HepG2 (cell line): ENCODE measurements around the gene POF1B. TPM values are rescaled to one million over a fixed set of nuclear protein-coding genes. Genes with fewer than 3 reads are reported as not detected.

Source experiments
- ATAC-seq: fragments of 200-7000 bp; cut with Tn5 transposase; 3 replicates; pipeline ENCODE4 v1.9.1; 2020; ENCODE audit warnings: mild to moderate bottlenecking, moderate library complexity
- BruUV-seq: library from RNA; stranded (reverse); fragments of 400-500 nt; replicated peaks from 2 replicates; lab custom pipeline; 2021; lab: Mats Ljungman, UMichigan
- CTCF ChIA-PET: fragments of 300-600 bp; formaldehyde crosslinking; extraction: SDS; loops from one replicate; lab custom pipeline; 2021; ENCODE audit warnings: low total read pairs, inconsistent platforms, low intra/inter-chr PET ratio; lab: Yijun Ruan, JAX
- POLR2A ChIA-PET: fragments of 350-600 bp; sonication (Branson Sonifier 250); formaldehyde crosslinking; loops from one replicate; lab custom pipeline; 2020; ENCODE audit warnings: antibody characterized with exemption, inconsistent platforms; lab: Yijun Ruan, JAX
- DNase-seq: peaks from one replicate; pipeline ENCODE4 v3.0.0-alpha.2; 2015; ENCODE audit warnings: low spot score
- FAIRE-seq: peaks from 3 replicates; lab custom pipeline; 2011; peaks lifted over from hg19 to GRCh38; lab: Jason Lieb, UNC
- H2AFZ ChIP-seq: one replicate; pipeline ENCODE4 v1.6.1; 2011; ENCODE audit warnings: low read length, inconsistent platforms
- H3K27ac ChIP-seq: fragments of 300-600 bp; 3 replicates; pipeline ENCODE4 v1.8.0; 2011; ENCODE audit warnings: mixed run types, mild to moderate bottlenecking, mixed read lengths, low read length, inconsistent platforms; ENCODE audit not compliant: insufficient read depth; ENCODE audit errors: extremely low read length
- H3K27me3 ChIP-seq, 2 experiments: fragments of 200-600 bp in 1 of 2; 2 replicates in 1 of 2; 3 replicates in 1 of 2; pipeline versions ENCODE4 v1.6.0 to v1.8.0; 2011; ENCODE audit warnings: low read length in 2 of 2, mild to moderate bottlenecking in 2 of 2, moderate library complexity in 2 of 2, inconsistent platforms in 1 of 2; ENCODE audit not compliant: insufficient read depth in 2 of 2, control insufficient read depth in 1 of 2
- H3K36me3 ChIP-seq, 2 experiments: fragments of 200-600 bp in 1 of 2; replicated peaks in 1 of 2; 2 replicates in 1 of 2; 3 replicates in 1 of 2; pipeline versions ENCODE4 v1.5.1 to v1.8.0; 2011; ENCODE audit warnings: low read length in 2 of 2, inconsistent platforms in 1 of 2; ENCODE audit not compliant: insufficient read depth in 2 of 2, control insufficient read depth in 1 of 2
- H3K4me1 ChIP-seq: 2 replicates; pipeline ENCODE4 v1.5.1; 2012; ENCODE audit warnings: low read length, inconsistent platforms; ENCODE audit not compliant: insufficient read depth
- H3K4me2 ChIP-seq: 2 replicates; pipeline ENCODE4 v1.6.0; 2011; ENCODE audit warnings: low read depth, low read length, inconsistent platforms
- H3K4me3 ChIP-seq, 3 experiments: fragments of 200-600 bp in 1 of 3; sonication (generic), shearing (Covaris generic) in 1 of 3; replicated peaks in 1 of 3; 2 replicates each; pipeline ENCODE4 v1.5.1; 2011 to 2016; ENCODE audit warnings: low read length in 3 of 3, inconsistent platforms in 2 of 3, low read depth in 2 of 3, mild to moderate bottlenecking in 2 of 3, control low read depth in 1 of 3, mixed read lengths in 1 of 3; ENCODE audit not compliant: insufficient read depth in 1 of 3
- H3K79me2 ChIP-seq: one replicate; pipeline ENCODE4 v1.6.1; 2011; ENCODE audit warnings: low read length, inconsistent platforms; ENCODE audit not compliant: insufficient read depth
- H3K9ac ChIP-seq: 2 replicates; pipeline ENCODE4 v1.6.0; 2011; ENCODE audit warnings: mild to moderate bottlenecking, low read depth, low read length, inconsistent platforms; ENCODE audit not compliant: insufficient read depth
- H3K9me3 ChIP-seq: 2 replicates; pipeline ENCODE4 v1.5.1; 2012; ENCODE audit warnings: mild to moderate bottlenecking, low read length
- H4K20me1 ChIP-seq: 2 replicates; pipeline ENCODE4 v1.6.0; 2011; ENCODE audit warnings: inconsistent platforms, mild to moderate bottlenecking, low read length, moderate library complexity; ENCODE audit not compliant: insufficient read depth
- GZF1 ChIP-seq: sonication (generic); formaldehyde crosslinking; IDR thresholded peaks from 2 replicates; pipeline ENCODE4 v1.5.1; 2020; ENCODE audit warnings: mild to moderate bottlenecking, missing genetic modification reagents
- KDM5B ChIP-seq: sonication (generic); formaldehyde crosslinking; IDR thresholded peaks from 2 replicates; pipeline ENCODE4 v1.4.0; 2020; ENCODE audit warnings: missing genetic modification reagents, mild to moderate bottlenecking, borderline replicate concordance
- KLF16 ChIP-seq, 2 experiments: sonication (generic) in 1 of 2; formaldehyde crosslinking in 1 of 2; IDR thresholded peaks; 2 replicates each; pipeline versions ENCODE4 v1.6.1 to v1.8.0; 2016 to 2023; ENCODE audit warnings: missing genetic modification reagents in 2 of 2, missing compliant biosample characterization in 1 of 2
- MAFF ChIP-seq: IDR thresholded peaks from 2 replicates; pipeline ENCODE4 v1.6.1; 2011; ENCODE audit warnings: low read depth, low read length, improper control_type of control experiment
- NFYC ChIP-seq: IDR thresholded peaks from 2 replicates; pipeline ENCODE4 v1.6.1; 2016; ENCODE audit warnings: missing genetic modification reagents, missing compliant biosample characterization
- NR2F1 ChIP-seq, 2 experiments: fragments of 450-650 bp in 1 of 2; formaldehyde crosslinking in 1 of 2; IDR thresholded peaks; 2 replicates each; pipeline versions ENCODE4 v1.5.0 to v1.6.1; 2016 to 2020; ENCODE audit warnings: mild to moderate bottlenecking in 1 of 2, missing compliant biosample characterization in 1 of 2, missing genetic modification reagents in 1 of 2, moderate library complexity in 1 of 2
- RBFOX2 ChIP-seq: fragments of 200-400 bp; formaldehyde crosslinking; IDR thresholded peaks from 2 replicates; pipeline ENCODE4 v1.6.1; 2017; ENCODE audit warnings: low read depth, mild to moderate bottlenecking, low read length
- RXRB ChIP-seq: IDR thresholded peaks from 2 replicates; pipeline ENCODE4 v1.6.1; 2016; ENCODE audit warnings: borderline replicate concordance, missing genetic modification reagents, missing compliant biosample characterization
- SP4 ChIP-seq: sonication (generic); formaldehyde crosslinking; IDR thresholded peaks from 2 replicates; pipeline ENCODE4 v1.8.1; 2023; ENCODE audit warnings: mild to moderate bottlenecking, missing genetic modification reagents
- ZNF30 ChIP-seq: sonication (generic); formaldehyde crosslinking; IDR thresholded peaks from 2 replicates; pipeline ENCODE4 v1.5.0; 2020; ENCODE audit warnings: mild to moderate bottlenecking, missing genetic modification reagents
- ZNF563 ChIP-seq: sonication (generic); formaldehyde crosslinking; IDR thresholded peaks from 2 replicates; pipeline ENCODE4 v1.8.0; 2022; ENCODE audit warnings: mild to moderate bottlenecking, moderate library complexity, missing genetic modification reagents
- ZNF619 ChIP-seq: sonication (generic); formaldehyde crosslinking; IDR thresholded peaks from 2 replicates; pipeline ENCODE4 v1.4.0; 2020; ENCODE audit warnings: mild to moderate bottlenecking, missing genetic modification reagents
- ZSCAN22 ChIP-seq: sonication (generic); formaldehyde crosslinking; IDR thresholded peaks from 2 replicates; pipeline ENCODE4 v1.4.0; 2020; ENCODE audit warnings: mild to moderate bottlenecking, missing genetic modification reagents
- WGBS: methylation state at CpG from one replicate; pipeline ENCODE4 v1.1.6; 2017; ENCODE audit warnings: low lambda C conversion rate; 5-methylcytosine and 5-hydroxymethylcytosine counted together
- in situ Hi-C: cut with HindIII; loops from 2 replicates; pipeline ENCODE4 v1.10.0; 2017; ENCODE audit warnings: low pct_unique_long_range_greater_than_20kb; ENCODE audit not compliant: extremely low pct_ligation_motif_present
- intact Hi-C: fragments of 100-400 bp; cut with micrococcal nuclease; formaldehyde crosslinking; loops from one replicate; pipeline ENCODE4 v1.10.0; 2022; ENCODE audit not compliant: unreplicated experiment
- polyA plus RNA-seq, 8 experiments: library from polyadenylated mRNA; depleted of rRNA in 3 of 8; stranded (reverse) in 7 of 8; unstranded in 1 of 8; fragments of >200 nt; fragmentation: Illumina TruSeq in 4 of 8; extraction: Trizol in 4 of 8; gene quantifications; 2 replicates each; pipeline versions ENCODE4 v1.2.1 to v1.2.3, GENCODE V29; 2011 to 2016; ENCODE audit warnings: low read depth in 4 of 8, missing spikeins in 1 of 8, mixed read lengths in 1 of 8; ENCODE audit not compliant: insufficient read depth in 1 of 8
- total RNA-seq, 5 experiments: library from RNA; depleted of rRNA; stranded (reverse); fragments of >200 nt; fragmentation: Illumina TruSeq; extraction: Trizol; gene quantifications; 2 replicates each; pipeline ENCODE4 v1.2.3, GENCODE V29; 2016; ENCODE audit warnings: low read depth in 1 of 5

POF1B gene
- total and polyA plus RNA-seq, 2 of the 13 experiments (the other 11 are each of a cell fraction or from before 2014, with no cell fraction given): not detected

DNA sequence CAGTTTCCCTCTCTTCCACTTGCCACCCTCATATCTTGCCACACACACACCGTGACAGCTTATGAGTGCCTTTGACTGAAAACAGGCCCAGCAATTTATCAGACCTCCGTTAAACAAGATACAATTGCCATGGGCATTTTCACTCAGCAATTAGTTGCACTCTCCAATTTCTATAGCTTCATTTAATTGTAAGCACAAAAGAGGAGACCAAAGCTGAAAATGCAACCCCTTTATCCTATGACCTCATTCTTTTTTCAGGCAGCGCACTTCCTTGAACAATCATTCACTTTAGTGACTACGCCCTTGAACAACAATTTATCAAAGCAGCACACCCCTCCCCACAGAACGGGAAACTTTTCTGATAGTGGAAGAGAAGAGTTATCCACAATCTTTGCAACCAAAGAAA is 4.1 kb downstream of the POF1B start:
- POLR2A ChIA-PET: no interaction called here
- Histone ChIP-seq H3K4me3 (no peak overlapping the region), H3K9me3 (no peaks in the 10 kb centered on the region), H3K27me3 (no peaks in the 10 kb centered on the region), H3K36me3 (no peaks in the 10 kb centered on the region), H2AFZ (no peak overlapping the region), H3K79me2 (no peaks in the 10 kb centered on the region), H3K4me2 (no peak overlapping the region), H3K27ac (no peak overlapping the region), H3K9ac (no peak overlapping the region), H4K20me1 (no peaks in the 10 kb centered on the region), H3K4me1 (no peaks in the 10 kb centered on the region)
- intact Hi-C loops: no loop called here
- no peak for FAIRE-seq
- DNase-seq: no peak
- no TSS peak for BruUV-seq
- ATAC-seq: no peak
- 32% methylated on average over 5 of the region's 5 CpGs for WGBS
- TF ChIP-seq MAFF (no peak), NR2F1 (CRISPR knock-in tag; IDR thresholded peaks at IDR 0.05) (no peak), GZF1 (CRISPR knock-in tag) (no peak), KLF16 (CRISPR knock-in tag; IDR thresholded peaks at IDR 0.05) (no peak)
- CTCF ChIA-PET: no interaction called here
- in situ Hi-C loops: no loop called here

DNA sequence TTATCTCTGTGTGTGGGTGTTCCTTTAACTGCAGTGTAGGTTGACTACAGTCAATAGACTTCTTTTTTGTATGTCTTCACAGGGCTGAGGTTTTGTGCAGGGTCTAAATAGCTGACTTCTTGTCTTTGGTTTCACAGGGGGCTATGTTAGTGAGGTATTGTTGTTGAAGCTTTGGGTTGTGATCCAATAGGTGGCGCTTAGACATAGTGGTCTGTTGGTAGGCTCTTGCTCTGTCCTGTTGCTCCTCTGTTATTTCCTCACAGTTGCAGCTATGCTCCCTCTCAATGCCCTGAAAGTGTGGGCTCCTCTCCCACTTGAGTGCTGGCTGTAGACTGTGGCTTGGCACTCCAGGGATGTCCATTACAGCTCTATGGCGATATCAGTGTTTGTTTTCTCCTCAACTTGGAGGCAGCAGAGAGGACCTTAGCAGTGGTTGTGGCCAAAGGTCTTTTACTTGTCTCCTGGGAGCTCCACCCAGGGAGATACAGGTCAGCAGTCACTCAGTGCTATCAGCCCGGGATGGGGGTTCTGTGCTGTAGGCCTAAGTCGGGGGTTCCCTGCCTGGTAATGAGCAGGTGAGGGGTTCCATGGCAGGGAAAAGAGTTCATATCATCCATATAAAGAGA is 14.0 kb downstream of the POF1B start:
- POLR2A ChIA-PET: no interaction called here
- ATAC-seq (peak; percentile 33; the same call in 1 of the 3 replicates), DNase-seq (no peak), FAIRE-seq (peak; percentile 28)
- WGBS: 0% methylated on average over 2 of the region's 4 CpGs
- no peaks in the 10 kb centered on the region for H3K9me3 ChIP-seq
- H3K27ac ChIP-seq: no peak overlapping the region
- no peak overlapping the region for H3K9ac ChIP-seq
- CTCF ChIA-PET: no interaction called here
- intact Hi-C loops: no loop called here
- H3K79me2 ChIP-seq: no peaks in the 10 kb centered on the region
- H3K27me3 ChIP-seq: no peaks in the 10 kb centered on the region
- no peak overlapping the region for H2AFZ ChIP-seq
- no peak for TF ChIP-seq SP4 (CRISPR knock-in tag)
- TF ChIP-seq ZNF619 (CRISPR knock-in tag): no peak
- no peak for TF ChIP-seq RXRB (CRISPR knock-in tag)
- no peak for TF ChIP-seq RBFOX2
- TF ChIP-seq ZNF30 (CRISPR knock-in tag): no peak
- no peak for TF ChIP-seq ZNF563 (CRISPR knock-in tag)
- TF ChIP-seq NFYC: no peak
- no peak for TF ChIP-seq KDM5B (CRISPR knock-in tag)
- TF ChIP-seq ZSCAN22 (CRISPR knock-in tag): no peak
- H3K36me3 ChIP-seq: no peaks in the 10 kb centered on the region
- in situ Hi-C loops: no loop called here
- H3K4me1 ChIP-seq: no peaks in the 10 kb centered on the region
- BruUV-seq: no TSS peak
- no peak overlapping the region for H3K4me2 ChIP-seq
- H3K4me3 ChIP-seq: no peak overlapping the region
- H4K20me1 ChIP-seq: no peaks in the 10 kb centered on the region
